ENCODE measurements around the gene LCP2.

The LCP2 gene

DNA sequence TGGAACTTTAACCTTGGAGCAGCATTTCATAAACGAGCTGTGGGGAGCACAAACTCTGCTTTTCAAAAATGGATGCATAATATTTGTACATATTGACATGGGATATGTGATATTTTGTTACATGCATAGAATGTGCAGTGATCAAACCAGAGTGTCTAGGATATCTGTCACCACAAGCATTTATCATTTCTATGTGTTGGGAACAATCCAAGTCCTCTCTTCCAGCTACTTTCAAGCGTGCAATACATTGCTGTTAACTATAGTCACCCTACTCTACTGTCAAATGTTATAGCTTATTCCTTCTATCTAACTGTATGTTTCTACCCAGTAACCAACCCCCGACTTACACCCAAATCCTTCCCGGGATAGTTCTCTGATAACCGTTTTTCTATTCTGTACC is 79.7 kb downstream of the LCP2 start:
- Histone ChIP-seq H3K27me3 (ENCODE audit: insufficient read depth, poor library complexity, severe bottlenecking) (no peaks in the 10 kb centered on the region), H3K27ac (replicated peaks) (no peak overlapping the region), H3K4me3 (replicated peaks; ENCODE audit: insufficient read depth, low read length) (no peak overlapping the region)
- TF ChIP-seq CTCF (IDR thresholded peaks at IDR 0.05; ENCODE audit: insufficient read depth, low read length) (no peak), SPI1 (IDR thresholded peaks at IDR 0.05; ENCODE audit: borderline replicate concordance, low read depth) (no peak), REST (IDR thresholded peaks at IDR 0.05; ENCODE audit: insufficient replicate concordance, low read depth) (no peak), GABPA (IDR thresholded peaks at IDR 0.05; ENCODE audit: low read depth) (no peak), POLR2AphosphoS5 (IDR thresholded peaks at IDR 0.05; ENCODE audit: low read depth) (no peak)
- DNase-seq (ENCODE audit: low read depth in 1 of 2, low spot score in 1 of 2) = no peak

- peak in 1 of 2 experiments; percentile 49 for DNase-seq (ENCODE audit: low read depth in 1 of 2, low spot score in 1 of 2)
- Histone ChIP-seq H3K27ac (replicated peaks) (no peak overlapping the region), H3K4me3 (replicated peaks; ENCODE audit: insufficient read depth, low read length) (no peak overlapping the region), H3K27me3 (ENCODE audit: insufficient read depth, poor library complexity, severe bottlenecking) (no peaks in the 10 kb centered on the region)
- peak; percentile 73 for TF ChIP-seq CTCF (IDR thresholded peaks at IDR 0.05; ENCODE audit: insufficient read depth, low read length)
- no peak for TF ChIP-seq POLR2AphosphoS5 (IDR thresholded peaks at IDR 0.05; ENCODE audit: low read depth)
These were observed 81.2 kb downstream of the LCP2 start for GRCh38 chr5:170216257-170216864.

GRCh38 chr5:170211575-170212334 is 85.8 kb downstream of the LCP2 start:
- TF ChIP-seq REST (IDR thresholded peaks at IDR 0.05; ENCODE audit: insufficient replicate concordance, low read depth) = no peak
- no peak for TF ChIP-seq SPI1 (IDR thresholded peaks at IDR 0.05; ENCODE audit: borderline replicate concordance, low read depth)
- TF ChIP-seq POLR2AphosphoS5 (IDR thresholded peaks at IDR 0.05; ENCODE audit: low read depth) = no peak
- no peak for TF ChIP-seq GABPA (IDR thresholded peaks at IDR 0.05; ENCODE audit: low read depth)
- no peak for TF ChIP-seq CTCF (IDR thresholded peaks at IDR 0.05; ENCODE audit: insufficient read depth, low read length)

More at GRCh38 chr5:170211575-170212334, 85.8 kb downstream of the LCP2 start:
- H3K27me3 ChIP-seq (ENCODE audit: insufficient read depth, poor library complexity, severe bottlenecking) = peaks cover 4% of the 10 kb centered on the region
- DNase-seq (ENCODE audit: low read depth in 1 of 2, low spot score in 1 of 2) = no peak
- H3K27ac ChIP-seq (replicated peaks) = no peak overlapping the region
- no peak overlapping the region for H3K4me3 ChIP-seq (replicated peaks; ENCODE audit: insufficient read depth, low read length)
